Parathyroid adenoma (tissue), 2 donors: Measurements from ENCODE around the gene PNLDC1.
"Not testable (repeated sequence)": the region's sequence is repeated elsewhere in the genome, so short reads cannot be mapped to it uniquely, and the experiment has no call there.

Source experiments
- H2AFZ ChIP-seq: fragments of 300-600 bp; sonication (generic); one replicate; pipeline ENCODE4 v1.7.0; 2017; ENCODE audit warnings: antibody characterized with exemption, mild to moderate bottlenecking
- H3K27ac ChIP-seq: fragments of 300-600 bp; sonication (generic); one replicate; pipeline ENCODE4 v1.7.0; 2017
- H3K27me3 ChIP-seq: fragments of 300-600 bp; sonication (generic); one replicate; pipeline ENCODE4 v1.7.0; 2017; ENCODE audit warnings: low read length; ENCODE audit not compliant: control insufficient read depth, insufficient read depth
- H3K36me3 ChIP-seq: fragments of 300-600 bp; sonication (generic); one replicate; pipeline ENCODE4 v1.7.0; 2017; ENCODE audit warnings: low read length; ENCODE audit not compliant: control insufficient read depth, insufficient read depth
- H3K4me1 ChIP-seq: fragments of 300-600 bp; sonication (generic); one replicate; pipeline ENCODE4 v1.7.0; 2017; ENCODE audit warnings: control low read depth
- H3K4me2 ChIP-seq: fragments of 300-600 bp; sonication (generic); one replicate; pipeline ENCODE4 v1.7.0; 2017; ENCODE audit warnings: low read length
- H3K4me3 ChIP-seq: fragments of 300-600 bp; sonication (generic); one replicate; pipeline ENCODE4 v1.7.0; 2017; ENCODE audit warnings: low read depth, low read length
- H3K79me2 ChIP-seq: fragments of 300-600 bp; sonication (generic); one replicate; pipeline ENCODE4 v1.7.0; 2017; ENCODE audit warnings: control low read depth
- H3K9ac ChIP-seq: fragments of 300-600 bp; sonication (generic); one replicate; pipeline ENCODE4 v1.7.0; 2017; ENCODE audit warnings: mild to moderate bottlenecking
- H3K9me3 ChIP-seq: fragments of 300-600 bp; sonication (generic); one replicate; pipeline ENCODE4 v1.7.0; 2017; ENCODE audit warnings: low read length; ENCODE audit not compliant: control insufficient read depth
- CTCF ChIP-seq: fragments of 300-600 bp; sonication (generic); IDR thresholded peaks from one replicate; pipeline ENCODE4 v1.7.0; 2017; ENCODE audit warnings: antibody characterized with exemption, mild to moderate bottlenecking
- donor health status: primary hyperparathyroidism.

PNLDC1 gene

GRCh38 chr6:159809149-159809548, 9.1 kb downstream of the PNLDC1 start:
- H3K79me2 ChIP-seq = no peaks in the 10 kb centered on the region
- no peak overlapping the region for H3K4me3 ChIP-seq
- H3K9me3 ChIP-seq = no peaks in the 10 kb centered on the region
- no peak for TF ChIP-seq CTCF
- no peak overlapping the region for H3K4me2 ChIP-seq
- H3K9ac ChIP-seq = no peak overlapping the region
- no peaks in the 10 kb centered on the region for H3K4me1 ChIP-seq
- no peaks in the 10 kb centered on the region for H3K27me3 ChIP-seq
- no peak overlapping the region for H2AFZ ChIP-seq
- no peaks in the 10 kb centered on the region for H3K36me3 ChIP-seq
- H3K27ac ChIP-seq = no peak overlapping the region

GRCh38 chr6:159813781-159814180, 13.7 kb downstream of the PNLDC1 start:
- Histone ChIP-seq H2AFZ (no peak overlapping the region), H3K9me3 (no peaks in the 10 kb centered on the region), H3K4me2 (no peak overlapping the region), H3K79me2 (no peaks in the 10 kb centered on the region), H3K4me3 (no peak overlapping the region), H3K9ac (no peak overlapping the region), H3K27ac (no peak overlapping the region), H3K36me3 (no peaks in the 10 kb centered on the region), H3K4me1 (no peaks in the 10 kb centered on the region), H3K27me3 (no peaks in the 10 kb centered on the region)
- no peak for TF ChIP-seq CTCF

- Histone ChIP-seq H3K4me3 (no peak overlapping the region), H3K79me2 (no peaks in the 10 kb centered on the region), H3K27ac (no peak overlapping the region), H3K9me3 (no peaks in the 10 kb centered on the region), H3K4me2 (no peak overlapping the region), H3K36me3 (no peaks in the 10 kb centered on the region), H3K27me3 (no peaks in the 10 kb centered on the region), H2AFZ (no peak overlapping the region), H3K4me1 (no peaks in the 10 kb centered on the region), H3K9ac (no peak overlapping the region)
- no peak for TF ChIP-seq CTCF
These were observed 15.3 kb downstream of the PNLDC1 start for GRCh38 chr6:159815410-159815809.

GRCh38 chr6:159816775-159817174, 16.7 kb downstream of the PNLDC1 start:
- H3K27ac ChIP-seq, H3K27me3 ChIP-seq, H3K4me2 ChIP-seq, H3K4me3 ChIP-seq, H3K9ac ChIP-seq, H3K9me3 ChIP-seq, H2AFZ ChIP-seq, H3K4me1 ChIP-seq, H3K79me2 ChIP-seq, H3K36me3 ChIP-seq: not testable (repeated sequence)

- no peaks in the 10 kb centered on the region for H3K27me3 ChIP-seq
- no peaks in the 10 kb centered on the region for H3K79me2 ChIP-seq
- H2AFZ ChIP-seq = no peak overlapping the region
- TF ChIP-seq CTCF = no peak
- H3K36me3 ChIP-seq = no peaks in the 10 kb centered on the region
- H3K9ac ChIP-seq = no peak overlapping the region
- H3K27ac ChIP-seq = no peak overlapping the region
- no peaks in the 10 kb centered on the region for H3K9me3 ChIP-seq
- no peak overlapping the region for H3K4me3 ChIP-seq
- H3K4me2 ChIP-seq = no peak overlapping the region
- H3K4me1 ChIP-seq = no peaks in the 10 kb centered on the region
These were observed 18.1 kb downstream of the PNLDC1 start for GRCh38 chr6:159817951-159818739.
